H1 (cell line): ENCODE data around the gene SLC11A1. TPM values are rescaled to one million over a fixed set of nuclear protein-coding genes. Genes with fewer than 3 reads are reported as not detected.

Experiments used
- CTCF ChIA-PET: fragments of 300-600 bp; sonication (Branson Sonifier 250); formaldehyde crosslinking; loops from one replicate; lab custom pipeline; 2021; ENCODE audit not compliant: partially characterized antibody; lab: Charles Lee
- POLR2A ChIA-PET: fragments of 300-600 bp; sonication (Branson Sonifier 250); formaldehyde crosslinking; loops from one replicate; lab custom pipeline; 2021; ENCODE audit warnings: inconsistent platforms; ENCODE audit not compliant: partially characterized antibody; lab: Charles Lee
- DNase-seq, 2 experiments: peaks; one replicate each; pipeline versions ENCODE4 v3.0.0 to v3.0.0-alpha.2; 2010 to 2022; ENCODE audit warnings: low spot score in 2 of 2, low read depth in 1 of 2, mixed read lengths in 1 of 2
- FAIRE-seq: peaks from 2 replicates; lab custom pipeline; 2011; peaks lifted over from hg19 to GRCh38; lab: Jason Lieb, UNC
- H2AFZ ChIP-seq: 2 replicates; pipeline ENCODE4 v1.8.1; 2012; ENCODE audit warnings: low read length, inconsistent platforms
- H2AK5ac ChIP-seq: 2 replicates; pipeline ENCODE4 v1.6.1; 2013; ENCODE audit warnings: low read depth, low read length
- H2BK120ac ChIP-seq: replicated peaks from 2 replicates; pipeline ENCODE3; 2013; ENCODE audit warnings: low read depth, low read length, inconsistent platforms
- H2BK12ac ChIP-seq: 2 replicates; pipeline ENCODE4 v1.6.1; 2013; ENCODE audit warnings: low read depth, low read length
- H2BK15ac ChIP-seq: 2 replicates; pipeline ENCODE4 v1.6.1; 2013; ENCODE audit warnings: low read length
- H2BK20ac ChIP-seq: 2 replicates; pipeline ENCODE4 v1.6.1; 2013; ENCODE audit warnings: low read length
- H2BK5ac ChIP-seq: 2 replicates; pipeline ENCODE4 v1.6.1; 2013; ENCODE audit warnings: low read depth, low read length
- H3K14ac ChIP-seq: 2 replicates; pipeline ENCODE4 v1.6.1; 2013; ENCODE audit warnings: inconsistent platforms; ENCODE audit not compliant: insufficient read length
- H3K18ac ChIP-seq: 2 replicates; pipeline ENCODE4 v1.6.1; 2013; ENCODE audit warnings: low read length; ENCODE audit errors: extremely low read depth
- H3K23ac ChIP-seq: 2 replicates; pipeline ENCODE4 v1.6.1; 2013; ENCODE audit warnings: inconsistent platforms; ENCODE audit not compliant: insufficient read length
- H3K23me2 ChIP-seq: 2 replicates; pipeline ENCODE4 v1.6.1; 2013; ENCODE audit warnings: low read depth, low read length
- H3K27ac ChIP-seq: 2 replicates; pipeline ENCODE4 v1.6.1; 2011; ENCODE audit warnings: low read depth, low read length, inconsistent platforms
- H3K27me3 ChIP-seq, 4 experiments: replicated peaks in 1 of 4; 1 replicate in 1 of 4; 2 replicates in 3 of 4; pipeline versions ENCODE4 v1.6.1 to v1.8.1; 2011 to 2013; ENCODE audit warnings: low read length in 3 of 4, mild to moderate bottlenecking in 3 of 4, inconsistent platforms in 2 of 4, mixed read lengths in 2 of 4, moderate library complexity in 1 of 4; ENCODE audit not compliant: control insufficient read depth in 3 of 4, insufficient read depth in 3 of 4; ENCODE audit errors: extremely low read depth in 1 of 4
- H3K36me3 ChIP-seq, 4 experiments: 2 replicates each; pipeline versions ENCODE4 v1.6.1 to v1.8.1; 2011 to 2013; ENCODE audit warnings: mild to moderate bottlenecking in 4 of 4, low read length in 3 of 4, moderate library complexity in 2 of 4, control low read depth in 1 of 4, inconsistent platforms in 1 of 4; ENCODE audit not compliant: insufficient read depth in 4 of 4, control insufficient read depth in 2 of 4
- H3K4ac ChIP-seq: replicated peaks from 2 replicates; pipeline ENCODE3; 2013; ENCODE audit warnings: low read length, low read depth, mixed read lengths, inconsistent platforms; ENCODE audit not compliant: insufficient read length
- H3K4me1 ChIP-seq, 4 experiments: replicated peaks in 1 of 4; 1 replicate in 1 of 4; 2 replicates in 3 of 4; pipeline versions ENCODE4 v1.6.1 to v1.8.1; 2011 to 2013; ENCODE audit warnings: low read length in 3 of 4, inconsistent platforms in 2 of 4, mixed read lengths in 1 of 4; ENCODE audit not compliant: insufficient read depth in 4 of 4, control insufficient read depth in 3 of 4
- H3K4me2 ChIP-seq, 2 experiments: 2 replicates each; pipeline versions ENCODE4 v1.6.1 to v1.8.1; 2011 to 2013; ENCODE audit warnings: low read depth in 2 of 2, low read length in 2 of 2, control low read depth in 1 of 2, inconsistent platforms in 1 of 2, mild to moderate bottlenecking in 1 of 2; ENCODE audit not compliant: insufficient read depth in 1 of 2
- H3K4me3 ChIP-seq, 4 experiments: fragments of 200-600, 300-600 bp in 1 of 4; sonication (generic), shearing (Covaris generic), sonication (Bioruptor Twin) in 1 of 4; 2 replicates each; pipeline versions ENCODE4 v1.5.1 to v1.8.1; 2011 to 2016; ENCODE audit warnings: low read length in 4 of 4, low read depth in 3 of 4, control low read depth in 2 of 4, inconsistent platforms in 2 of 4, mild to moderate bottlenecking in 2 of 4, mixed read lengths in 1 of 4, moderate library complexity in 1 of 4; ENCODE audit not compliant: insufficient read depth in 2 of 4; ENCODE audit errors: extremely low read depth in 1 of 4
- H3K56ac ChIP-seq: replicated peaks from 2 replicates; pipeline ENCODE3; 2013; ENCODE audit warnings: low read depth, mild to moderate bottlenecking, mixed read lengths, low read length, inconsistent platforms; ENCODE audit not compliant: insufficient read length
- H3K79me1 ChIP-seq: 2 replicates; pipeline ENCODE4 v1.6.1; 2013; ENCODE audit warnings: low read depth, low read length, control low read depth
- H3K79me2 ChIP-seq, 2 experiments: 2 replicates each; pipeline versions ENCODE4 v1.6.1 to v1.8.1; 2012 to 2013; ENCODE audit warnings: low read length in 2 of 2, mild to moderate bottlenecking in 2 of 2, inconsistent platforms in 1 of 2; ENCODE audit not compliant: insufficient read depth in 2 of 2, control insufficient read depth in 1 of 2
- H3K9ac ChIP-seq, 4 experiments: replicated peaks in 1 of 4; 1 replicate in 1 of 4; 2 replicates in 3 of 4; pipeline versions ENCODE4 v1.6.1 to v1.8.1; 2011 to 2013; ENCODE audit warnings: low read depth in 3 of 4, low read length in 3 of 4, control low read depth in 2 of 4, mild to moderate bottlenecking in 2 of 4, moderate library complexity in 2 of 4, inconsistent platforms in 1 of 4; ENCODE audit errors: extremely low read depth in 1 of 4
- H3K9me3 ChIP-seq, 2 experiments: 2 replicates each; pipeline versions ENCODE4 v1.6.1 to v1.8.1; 2012 to 2013; ENCODE audit warnings: mild to moderate bottlenecking in 2 of 2, moderate library complexity in 2 of 2, control low read depth in 1 of 2, inconsistent platforms in 1 of 2, low read depth in 1 of 2, low read length in 1 of 2, mixed read lengths in 1 of 2; ENCODE audit not compliant: insufficient read depth in 2 of 2
- H4K20me1 ChIP-seq, 2 experiments: replicated peaks in 1 of 2; 2 replicates each; pipeline versions ENCODE3 to v1.8.1; 2011 to 2013; ENCODE audit warnings: inconsistent platforms in 2 of 2, low read length in 2 of 2, mild to moderate bottlenecking in 1 of 2; ENCODE audit not compliant: insufficient read depth in 2 of 2, control insufficient read depth in 1 of 2
- H4K5ac ChIP-seq: 2 replicates; pipeline ENCODE4 v1.6.1; 2013; ENCODE audit warnings: low read length, low read depth, mixed read lengths, inconsistent platforms; ENCODE audit not compliant: insufficient read length
- H4K8ac ChIP-seq: 2 replicates; pipeline ENCODE4 v1.8.0; 2013; ENCODE audit warnings: mild to moderate bottlenecking, moderate library complexity, low read length, inconsistent platforms; ENCODE audit not compliant: insufficient read depth; ENCODE audit errors: extremely low read depth
- H4K91ac ChIP-seq: replicated peaks from 2 replicates; pipeline ENCODE3; 2013; ENCODE audit warnings: low read length, mixed read lengths, inconsistent platforms; ENCODE audit not compliant: insufficient read length
- KDM1A ChIP-seq: fragments of 200-600, 300-600 bp; sonication (generic); IDR thresholded peaks from 2 replicates; pipeline ENCODE4 v1.7.1; 2016; ENCODE audit warnings: mild to moderate bottlenecking, low read length, borderline replicate concordance
- KDM5A ChIP-seq: fragments of 200-600 bp; IDR thresholded peaks from 2 replicates; pipeline ENCODE4 v1.7.1; 2012; ENCODE audit warnings: mild to moderate bottlenecking, low read length, inconsistent platforms, mixed read lengths
- SIN3A ChIP-seq, 2 experiments: IDR thresholded peaks in 1 of 2; conservative IDR thresholded peaks in 1 of 2; 2 replicates each; pipeline ENCODE4 v1.6.1; 2011 to 2012; ENCODE audit warnings: low read length in 2 of 2, improper control_type of control experiment in 1 of 2, low read depth in 1 of 2, mild to moderate bottlenecking in 1 of 2
- SIX5 ChIP-seq: IDR thresholded peaks from 2 replicates; pipeline ENCODE4 v1.6.1; 2011; ENCODE audit warnings: mild to moderate bottlenecking, low read depth, low read length
- SP4 ChIP-seq: IDR thresholded peaks from 2 replicates; pipeline ENCODE4 v1.6.1; 2012; ENCODE audit warnings: low read length, inconsistent platforms
- WGBS, 2 experiments: shearing (Covaris generic) in 1 of 2; methylation state at CpG; one replicate each; pipeline versions ENCODE4 v1.1.6 to v1.1.7; 2013 to 2015; ENCODE audit warnings: low lambda C conversion rate in 2 of 2, mixed read lengths in 2 of 2, inconsistent platforms in 1 of 2, low coverage in 1 of 2, missing lambda C conversion rate in 1 of 2; ENCODE audit not compliant: insufficient replicate concordance in 2 of 2, insufficient coverage in 1 of 2, insufficient read length in 1 of 2; ENCODE audit errors: extremely low coverage in 1 of 2, missing lambda C conversion rate in 1 of 2; 5-methylcytosine and 5-hydroxymethylcytosine counted together
- polyA plus RNA-seq, 7 experiments: library from polyadenylated mRNA; depleted of rRNA in 3 of 7; stranded (reverse) in 5 of 7; unstranded in 2 of 7; fragments of >200 nt in 5 of 7; fragments of 200-250 nt in 2 of 7; gene quantifications; 1 replicate in 5 of 7; 2 replicates in 1 of 7; 4 replicates in 1 of 7; pipeline versions ENCODE4 v1.2.1 to v1.2.3, GENCODE V29; 2011 to 2013; ENCODE audit warnings: missing spikeins in 2 of 7, mixed read lengths in 2 of 7
- total RNA-seq: library from RNA; stranded (reverse); fragmentation: NEBNext Ultra II Directional; extraction: Animal tissue kit (Norgen Biotek cat#: 25700); gene quantifications from 2 replicates; pipeline ENCODE4 v1.2.1, GENCODE V29; 2021

The SLC11A1 gene
- total and polyA plus RNA-seq, 2 of the 8 experiments (the other 6 are each of a cell fraction or from before 2014, with no cell fraction given) = 0.20 to 0.43 TPM

DNA sequence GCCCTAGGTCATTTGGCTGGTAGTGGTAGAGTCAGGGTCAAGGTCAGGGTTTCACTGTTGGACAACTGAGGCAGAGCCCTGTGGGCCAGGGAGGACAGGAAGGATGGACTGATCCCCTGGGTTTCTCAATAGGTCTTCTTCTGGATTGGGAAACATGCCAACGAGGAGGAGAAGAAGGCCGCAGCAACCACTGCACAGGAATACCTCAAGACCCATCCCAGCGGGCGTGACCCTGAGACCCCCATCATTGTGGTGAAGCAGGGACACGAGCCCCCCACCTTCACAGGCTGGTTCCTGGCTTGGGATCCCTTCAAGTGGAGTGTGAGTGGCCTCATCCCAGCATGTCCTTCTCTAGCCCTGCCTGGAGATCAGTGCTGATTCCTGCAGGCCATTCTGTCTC lies 54.9 kb downstream of the SLC11A1 start:
- H3K23ac ChIP-seq = no peak overlapping the region
- TF ChIP-seq SIN3A (conservative IDR thresholded peaks at IDR 0.05 in 1 of 2, IDR thresholded peaks at IDR 0.05 in 1 of 2; ENCODE audit: low read depth in 1 of 2, low read length in 2 of 2) (no peak), SP4 (no peak), SIX5 (no peak), KDM5A (no peak), KDM1A (no peak)

More for the DNA sequence above, 54.9 kb downstream of the SLC11A1 start:
- POLR2A ChIA-PET = no interaction called here
- CTCF ChIA-PET = interaction anchor here (0.8 kb wide), 1 partner anchor 9 kb away, joined by 4 read pairs; no protein-coding TSS in a partner anchor
- H3K23me2 ChIP-seq = no peaks in the 10 kb centered on the region
- FAIRE-seq (no peak), DNase-seq (no peak)
- no peak overlapping the region for H3K4me3 ChIP-seq
- H2AFZ ChIP-seq = no peak overlapping the region
- no peak overlapping the region for H3K9ac ChIP-seq
- H4K5ac ChIP-seq = no peak overlapping the region
- WGBS, 2 experiments = 93% methylated on average over 3 of the region's 5 CpGs; no CpG with 5 or more reads in 1 of the 2 experiments
- H3K27me3 ChIP-seq = no peaks in the 10 kb centered on the region
- H3K18ac ChIP-seq = no peak overlapping the region
- no peak overlapping the region for H3K56ac ChIP-seq
- H4K20me1 ChIP-seq = no peaks in the 10 kb centered on the region
- no peak overlapping the region for H4K8ac ChIP-seq
- no peak overlapping the region for H2BK20ac ChIP-seq
- H3K14ac ChIP-seq = no peak overlapping the region
- H3K4ac ChIP-seq = no peak overlapping the region
- H2BK120ac ChIP-seq = no peak overlapping the region
- no peaks in the 10 kb centered on the region; a peak in 1 of 8 replicates for H3K36me3 ChIP-seq
- no peak overlapping the region for H2BK12ac ChIP-seq
- H3K9me3 ChIP-seq = no peaks in the 10 kb centered on the region
- H3K27ac ChIP-seq = no peak overlapping the region
- H2AK5ac ChIP-seq = no peak overlapping the region
- H3K79me1 ChIP-seq = no peaks in the 10 kb centered on the region
- H3K4me1 ChIP-seq = no peaks in the 10 kb centered on the region
- H3K4me2 ChIP-seq = no peak overlapping the region
- H2BK15ac ChIP-seq = no peak overlapping the region
- no peak overlapping the region for H4K91ac ChIP-seq
- no peak overlapping the region; the same call in 1 of the 2 replicates for H2BK5ac ChIP-seq
- H3K79me2 ChIP-seq = no peaks in the 10 kb centered on the region
